ENCODE results near the gene SLIT1. TPM values are rescaled to one million over a fixed set of nuclear protein-coding genes. Genes with fewer than 3 reads are reported as not detected.

SLIT1 gene
- total RNA-seq, 1 donor = not detected

GRCh38 chr10:97059006-97059871 is 126.5 kb downstream of the SLIT1 start:
- Histone ChIP-seq H3K27ac (ENCODE audit: low read depth, low read length) (no peak overlapping the region), H3K4me3 (ENCODE audit: insufficient read depth, low read length) (no peak overlapping the region), H3K36me3 (ENCODE audit: insufficient read depth, low read length) (no peaks in the 10 kb centered on the region), H3K9me3 (ENCODE audit: low read depth, low read length) (no peaks in the 10 kb centered on the region), H3K27me3 (ENCODE audit: insufficient read depth, low read length) (no peaks in the 10 kb centered on the region), H2AFZ (ENCODE audit: low read length) (no peak overlapping the region), H3K79me2 (ENCODE audit: insufficient read depth, low read length) (no peaks in the 10 kb centered on the region), H3K4me2 (ENCODE audit: insufficient read depth, low read length) (no peak overlapping the region), H3K4me1 (ENCODE audit: insufficient read depth, low read length) (no peaks in the 10 kb centered on the region), H4K20me1 (ENCODE audit: insufficient read depth, low read length) (no peaks in the 10 kb centered on the region)
- DNase-seq (ENCODE audit: insufficient read length, low spot score, missing footprints) = peak; percentile 36
- TF ChIP-seq CTCF (IDR thresholded peaks at IDR 0.05; ENCODE audit: extremely low read depth, low read depth, low read length) = no peak

- TF ChIP-seq CTCF (IDR thresholded peaks at IDR 0.05; ENCODE audit: extremely low read depth, low read depth, low read length) = no peak
- no peaks in the 10 kb centered on the region for H3K36me3 ChIP-seq (ENCODE audit: insufficient read depth, low read length)
- H3K4me2 ChIP-seq (ENCODE audit: insufficient read depth, low read length) = no peak overlapping the region
- no peaks in the 10 kb centered on the region for H3K9me3 ChIP-seq (ENCODE audit: low read depth, low read length)
- H4K20me1 ChIP-seq (ENCODE audit: insufficient read depth, low read length) = no peaks in the 10 kb centered on the region
- peak; percentile 36 for DNase-seq (ENCODE audit: insufficient read length, low spot score, missing footprints)
- H3K4me3 ChIP-seq (ENCODE audit: insufficient read depth, low read length) = no peak overlapping the region
- no peaks in the 10 kb centered on the region for H3K79me2 ChIP-seq (ENCODE audit: insufficient read depth, low read length)
- no peak overlapping the region for H3K27ac ChIP-seq (ENCODE audit: low read depth, low read length)
- peaks cover under 1% of the 10 kb centered on the region for H3K27me3 ChIP-seq (ENCODE audit: insufficient read depth, low read length)
- no peaks in the 10 kb centered on the region for H3K4me1 ChIP-seq (ENCODE audit: insufficient read depth, low read length)
- H2AFZ ChIP-seq (ENCODE audit: low read length) = no peak overlapping the region
Measured at GRCh38 chr10:97058521-97058920, 127.2 kb downstream of the SLIT1 start.

- Histone ChIP-seq H3K4me1 (ENCODE audit: insufficient read depth, low read length) (no peaks in the 10 kb centered on the region), H3K36me3 (ENCODE audit: insufficient read depth, low read length) (no peaks in the 10 kb centered on the region), H3K79me2 (ENCODE audit: insufficient read depth, low read length) (no peaks in the 10 kb centered on the region), H3K27me3 (ENCODE audit: insufficient read depth, low read length) (peaks cover 7% of the 10 kb centered on the region), H2AFZ (ENCODE audit: low read length) (no peak overlapping the region), H3K4me2 (ENCODE audit: insufficient read depth, low read length) (no peak overlapping the region), H3K27ac (ENCODE audit: low read depth, low read length) (no peak overlapping the region), H4K20me1 (ENCODE audit: insufficient read depth, low read length) (no peaks in the 10 kb centered on the region), H3K9me3 (ENCODE audit: low read depth, low read length) (no peaks in the 10 kb centered on the region), H3K4me3 (ENCODE audit: insufficient read depth, low read length) (no peak overlapping the region)
- TF ChIP-seq CTCF (IDR thresholded peaks at IDR 0.05; ENCODE audit: extremely low read depth, low read depth, low read length) = no peak
- peak; percentile 56 for DNase-seq (ENCODE audit: insufficient read length, low spot score, missing footprints)
Measured at GRCh38 chr10:97057491-97058235, 128.1 kb downstream of the SLIT1 start.

All from osteoblast (primary cell).